Esophagus squamous epithelium (tissue), 5 donors: Measurements from ENCODE around the gene RAB8A. TPM values are rescaled to one million over a fixed set of nuclear protein-coding genes. Genes with fewer than 3 reads are reported as not detected.
A peak's percentile ranks its signal among the peaks of the same experiment; 100 is the strongest.

Experiments used
- DNase-seq: peaks from one replicate; lab custom pipeline; 2025; lab: John Stamatoyannopoulos, UW
- H3K27ac ChIP-seq, 4 donors: fragments of 200-600 bp; sonication (generic); one replicate each; pipeline ENCODE4 v1.5.1; 2016 to 2019; ENCODE audit warnings: mild to moderate bottlenecking in 1 of 4
- H3K27me3 ChIP-seq, 4 donors: fragments of 200-600 bp; sonication (generic); 1 replicate in 3 of 4; 2 replicates in 1 of 4; pipeline versions ENCODE4 v1.5.1 to v1.6.0; 2017 to 2021; ENCODE audit warnings: antibody characterized with exemption in 1 of 4
- H3K36me3 ChIP-seq, 3 donors: fragments of 200-600 bp; sonication (generic); one replicate each; pipeline ENCODE4 v1.5.1; 2016 to 2019
- H3K4me1 ChIP-seq, 3 donors: fragments of 200-600 bp; sonication (generic); one replicate each; pipeline ENCODE4 v1.5.1; 2017 to 2019
- H3K4me3 ChIP-seq, 4 donors: fragments of 200-600 bp; sonication (generic); 1 replicate in 3 of 4; 2 replicates in 1 of 4; pipeline ENCODE4 v1.5.1; 2016 to 2019; ENCODE audit warnings: mild to moderate bottlenecking in 2 of 4, moderate library complexity in 1 of 4
- H3K9me3 ChIP-seq, 3 donors: fragments of 200-600 bp; sonication (generic); one replicate each; pipeline ENCODE4 v1.5.1; 2016 to 2019
- CTCF ChIP-seq, 6 experiments: fragments of 450-650 bp in 4 of 6; fragments of 200-600 bp in 2 of 6; sonication (generic) in 2 of 6; IDR thresholded peaks; one replicate each; pipeline ENCODE4 v1.5.1; 2016 to 2019; ENCODE audit warnings: antibody characterized with exemption in 6 of 6, mild to moderate bottlenecking in 4 of 6, moderate library complexity in 4 of 6
- POLR2A ChIP-seq, 4 donors: fragments of 450-650 bp; IDR thresholded peaks; one replicate each; pipeline ENCODE4 v1.6.1; 2017; ENCODE audit warnings: antibody characterized with exemption in 4 of 4, mild to moderate bottlenecking in 4 of 4, moderate library complexity in 3 of 4
- WGBS, 2 donors: methylation state at CpG; one replicate each; pipeline ENCODE4 v1.1.5; 2018; 5-methylcytosine and 5-hydroxymethylcytosine counted together
- intact Hi-C: fragments of 100-400 bp; cut with DNase I; formaldehyde crosslinking; loops from one replicate; pipeline ENCODE4 v1.15.0; 2022
- total RNA-seq, 4 donors: library from RNA; depleted of rRNA; stranded (reverse); fragments of >200 nt; gene quantifications; one replicate each; pipeline ENCODE4 v1.1.0, GENCODE V29; 2016
- donor health status: DM: yes; HTN: yes; CAD: no.

The RAB8A gene
- total RNA-seq, 4 donors from 2014 or later = 39.5 to 70.9 (median 46.4) TPM

DNA sequence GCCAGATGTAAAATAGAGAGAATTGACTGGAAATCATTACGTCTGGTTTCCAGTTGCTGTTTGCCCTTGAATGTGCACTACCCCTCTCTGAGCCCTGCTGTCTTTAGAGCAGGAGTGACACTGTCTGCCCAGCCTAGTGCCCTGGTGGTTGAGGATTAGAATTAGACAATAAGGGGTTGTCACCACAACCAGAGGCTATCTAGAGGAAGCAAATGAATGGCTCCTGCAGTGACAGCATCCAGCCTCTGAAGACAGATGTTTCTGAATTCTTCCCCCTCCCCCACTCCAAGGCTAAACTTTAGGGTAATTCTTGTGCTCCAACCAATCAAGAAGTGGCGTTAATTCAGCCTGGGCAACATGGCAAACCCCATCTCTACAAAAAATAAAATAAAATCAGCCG is 2.0 kb downstream of the RAB8A start:
- intact Hi-C loops = loop anchor here (10.0 kb wide), 1 partner anchor 49 kb away; no protein-coding TSS in a partner anchor
- peaks cover 0 to 39% (median 8%) of the 10 kb centered on the region in 3 donors for H3K36me3 ChIP-seq
- no peak overlapping the region for H3K27ac ChIP-seq
- no peaks in the 10 kb centered on the region for H3K27me3 ChIP-seq
- no peak overlapping the region for H3K4me3 ChIP-seq
- no peaks in the 10 kb centered on the region for H3K9me3 ChIP-seq
- 62 to 85% methylated on average over 3 of the region's 3 CpGs for WGBS, 2 donors
- H3K4me1 ChIP-seq = peaks cover 19 to 52% (median 33%) of the 10 kb centered on the region in 3 donors
- no peak for DNase-seq
- no peak for TF ChIP-seq POLR2A (IDR thresholded peaks at IDR 0.05)
- TF ChIP-seq CTCF (IDR thresholded peaks at IDR 0.05) = no peak

GRCh38 chr19:16115301-16116039 is 3.8 kb downstream of the RAB8A start:
- Histone ChIP-seq H3K4me3 (no peak overlapping the region), H3K9me3 (no peaks in the 10 kb centered on the region), H3K27me3 (no peaks in the 10 kb centered on the region), H3K27ac (peak overlapping the region in 2 of 4 donors; percentile 17 to 34), H3K4me1 (peaks cover 19 to 60% (median 33%) of the 10 kb centered on the region in 3 donors), H3K36me3 (peaks cover 0 to 57% (median 23%) of the 10 kb centered on the region in 3 donors)
- intact Hi-C loops = loop anchor here (10.0 kb wide), 1 partner anchor 51 kb away; no protein-coding TSS in a partner anchor
- TF ChIP-seq POLR2A (IDR thresholded peaks at IDR 0.05) = peak in 1 of 4 donors; percentile 19
- TF ChIP-seq CTCF (IDR thresholded peaks at IDR 0.05) = no peak
- 57 to 69% methylated on average over 5 to 8 of the region's 9 CpGs for WGBS, 2 donors
- DNase-seq = no peak

GRCh38 chr19:16116067-16116466 is 4.4 kb downstream of the RAB8A start:
- intact Hi-C loops = loop anchor here (10.0 kb wide), 1 partner anchor 51 kb away; no protein-coding TSS in a partner anchor
- H3K4me1 ChIP-seq = peaks cover 13 to 60% (median 28%) of the 10 kb centered on the region in 3 donors
- no peaks in the 10 kb centered on the region for H3K27me3 ChIP-seq
- no peak for TF ChIP-seq CTCF (IDR thresholded peaks at IDR 0.05)
- TF ChIP-seq POLR2A (IDR thresholded peaks at IDR 0.05) = no peak
- peaks cover 2 to 62% (median 24%) of the 10 kb centered on the region in 3 donors for H3K36me3 ChIP-seq
- H3K9me3 ChIP-seq = no peaks in the 10 kb centered on the region
- 68 to 76% methylated on average over 4 of the region's 4 CpGs for WGBS, 2 donors
- no peak for DNase-seq
- H3K27ac ChIP-seq = peak overlapping the region in 1 of 4 donors; percentile 34
- no peak overlapping the region for H3K4me3 ChIP-seq

DNA sequence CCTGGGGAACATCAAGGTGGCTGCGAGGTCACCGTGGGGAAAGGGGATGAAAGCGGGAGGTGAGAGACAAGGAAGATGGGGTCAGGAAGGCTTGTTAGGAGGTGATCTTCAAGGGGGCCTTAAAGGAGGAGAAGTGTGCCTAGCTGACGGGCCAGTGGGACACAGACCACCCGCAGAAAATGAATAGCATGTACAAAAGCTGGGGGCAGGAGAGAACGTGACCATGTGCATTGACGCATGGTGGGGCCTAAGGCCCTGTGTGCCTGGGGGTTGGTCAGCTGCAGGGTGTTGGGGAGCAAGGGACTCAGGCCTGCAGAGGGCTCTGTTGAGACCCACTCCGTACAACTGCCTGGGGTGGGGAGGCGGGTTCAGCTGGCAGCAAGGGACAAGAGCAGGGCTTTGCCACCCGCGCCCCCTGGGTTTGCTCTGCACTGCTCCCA is 5.9 kb downstream of the RAB8A start:
- WGBS, 2 donors = 79 to 82% methylated on average over 9 to 11 of the region's 11 CpGs
- DNase-seq = no peak
- peaks cover 18 to 77% (median 31%) of the 10 kb centered on the region in 3 donors for H3K36me3 ChIP-seq
- H3K4me3 ChIP-seq = no peak overlapping the region
- TF ChIP-seq POLR2A (IDR thresholded peaks at IDR 0.05) = no peak
- no peak for TF ChIP-seq CTCF (IDR thresholded peaks at IDR 0.05)
- no peaks in the 10 kb centered on the region for H3K9me3 ChIP-seq
- H3K4me1 ChIP-seq = peaks cover 9 to 67% (median 29%) of the 10 kb centered on the region in 3 donors
- intact Hi-C loops = loop anchor here (10.0 kb wide), 1 partner anchor 53 kb away; no protein-coding TSS in a partner anchor
- H3K27ac ChIP-seq = peak overlapping the region in 2 of 4 donors; percentile 55 to 72
- no peaks in the 10 kb centered on the region for H3K27me3 ChIP-seq
